IPS DF 6.9 (cell line): Measurements from ENCODE around the gene ZNF641.
"Not testable (repeated sequence)": the region's sequence is repeated elsewhere in the genome, so short reads cannot be mapped to it uniquely, and the experiment has no call there.

ENCODE experiments used
- DNase-seq: peaks from one replicate; pipeline ENCODE4 v3.0.0-alpha.2; 2013; ENCODE audit warnings: low read depth, low spot score
- H3K27ac ChIP-seq: one replicate; pipeline ENCODE4 v1.5.1; 2013; ENCODE audit warnings: low read length, control low read depth
- H3K27me3 ChIP-seq: 2 replicates; pipeline ENCODE4 v1.6.1; 2013; ENCODE audit warnings: mild to moderate bottlenecking, low read length; ENCODE audit not compliant: control insufficient read depth, insufficient read depth
- H3K36me3 ChIP-seq: 2 replicates; pipeline ENCODE4 v1.6.1; 2013; ENCODE audit warnings: low read length; ENCODE audit not compliant: control insufficient read depth, insufficient read depth
- H3K4me1 ChIP-seq: 2 replicates; pipeline ENCODE4 v1.6.1; 2013; ENCODE audit warnings: low read length; ENCODE audit not compliant: control insufficient read depth, insufficient read depth
- H3K4me3 ChIP-seq: 2 replicates; pipeline ENCODE4 v1.5.1; 2013; ENCODE audit warnings: mild to moderate bottlenecking, low read length
- H3K9me3 ChIP-seq: 2 replicates; pipeline ENCODE4 v1.6.1; 2013; ENCODE audit warnings: low read length, inconsistent platforms; ENCODE audit not compliant: control insufficient read depth, insufficient read depth
- WGBS: extraction: QIAGEN DNeasy Blood & Tissue Kit; methylation state at CpG from one replicate; pipeline ENCODE4 v1.1.7; 2013; ENCODE audit warnings: mixed read lengths, missing lambda C conversion rate; ENCODE audit not compliant: insufficient read length, insufficient coverage; 5-methylcytosine and 5-hydroxymethylcytosine counted together

Gene ZNF641

DNA sequence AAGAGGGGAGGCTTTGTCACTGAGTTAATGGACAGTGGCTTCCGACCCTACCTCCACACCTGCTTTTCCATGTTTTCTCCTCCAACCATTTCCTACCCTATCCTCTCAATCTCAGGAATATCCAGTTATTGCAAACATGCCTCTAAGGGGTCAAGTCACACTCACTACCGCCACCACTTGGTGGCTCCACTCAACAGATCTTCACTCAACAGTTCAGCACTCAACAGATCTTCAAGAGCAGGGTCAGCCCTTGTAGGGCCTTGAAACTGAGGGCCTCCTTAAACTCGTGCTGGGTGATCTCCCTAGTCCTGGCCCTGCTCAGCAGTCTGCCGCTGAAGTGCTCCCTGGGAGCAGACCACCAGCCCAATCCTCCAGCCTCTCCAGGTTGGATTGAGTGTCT, 14.2 kb downstream of the ZNF641 start:
- Histone ChIP-seq H3K36me3 (no peaks in the 10 kb centered on the region), H3K27me3 (no peaks in the 10 kb centered on the region), H3K9me3 (no peaks in the 10 kb centered on the region), H3K4me3 (no peak overlapping the region), H3K27ac (no peak overlapping the region), H3K4me1 (no peaks in the 10 kb centered on the region)
- peak; percentile 13 for DNase-seq
- no CpG with 5 or more reads among the region's 4 CpGs for WGBS

DNA sequence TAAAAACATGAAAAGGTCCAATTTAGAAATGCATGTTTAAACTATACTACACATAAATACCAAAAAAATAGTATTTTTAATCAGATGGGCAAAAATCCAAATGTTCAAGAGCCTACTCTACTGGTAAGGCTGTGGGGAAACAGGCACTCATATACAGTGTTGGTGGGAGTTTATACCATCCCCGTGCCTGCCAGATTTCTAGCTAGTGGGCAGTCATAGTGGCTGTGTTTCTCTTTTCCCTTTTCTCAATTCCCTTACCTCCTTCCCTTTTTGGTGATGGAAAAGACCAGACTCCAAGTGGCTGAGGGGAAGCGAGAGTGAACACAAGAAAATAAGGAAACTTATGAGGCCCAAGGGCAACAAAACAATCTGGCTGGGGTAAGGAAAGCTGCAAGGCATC, 14.7 kb downstream of the ZNF641 start:
- H3K36me3 ChIP-seq = no peaks in the 10 kb centered on the region
- no peak overlapping the region for H3K27ac ChIP-seq
- no peaks in the 10 kb centered on the region for H3K4me1 ChIP-seq
- no peaks in the 10 kb centered on the region for H3K27me3 ChIP-seq
- H3K9me3 ChIP-seq = no peaks in the 10 kb centered on the region
- DNase-seq = no peak
- no CpG with 5 or more reads among the region's 2 CpGs for WGBS
- no peak overlapping the region for H3K4me3 ChIP-seq

DNA sequence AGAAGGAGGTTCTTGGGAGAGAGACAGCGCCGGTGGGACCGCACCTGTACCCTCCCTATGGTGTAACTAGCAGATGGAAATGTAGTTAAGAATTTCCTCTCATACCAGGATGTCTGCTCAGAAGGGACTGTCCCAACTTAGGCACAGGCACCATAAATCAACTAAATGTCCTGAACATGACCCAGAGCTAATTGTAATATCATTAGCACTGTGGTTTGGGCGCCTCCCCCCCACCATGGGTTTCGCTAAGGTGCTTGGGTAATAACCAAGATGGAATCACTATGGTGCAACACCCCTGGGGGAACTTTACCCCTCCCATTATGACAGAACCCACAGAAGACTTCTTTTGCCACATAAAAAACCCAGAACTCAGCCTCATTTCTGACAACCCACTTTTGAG, 15.9 kb downstream of the ZNF641 start:
- Histone ChIP-seq H3K27me3 (no peaks in the 10 kb centered on the region), H3K27ac (no peak overlapping the region), H3K4me1 (no peaks in the 10 kb centered on the region), H3K4me3 (no peak overlapping the region), H3K9me3 (no peaks in the 10 kb centered on the region), H3K36me3 (no peaks in the 10 kb centered on the region; the same call in 1 of the 2 replicates)
- DNase-seq = no peak
- no CpG with 5 or more reads among the region's 5 CpGs for WGBS

- WGBS = no CpG with 5 or more reads among the region's 26 CpGs
- not testable (repeated sequence) for H3K4me1 ChIP-seq, DNase-seq, H3K36me3 ChIP-seq, H3K27me3 ChIP-seq, H3K27ac ChIP-seq, H3K9me3 ChIP-seq, H3K4me3 ChIP-seq
Measured at GRCh38 chr12:48333680-48334079, 17.0 kb downstream of the ZNF641 start.

DNA sequence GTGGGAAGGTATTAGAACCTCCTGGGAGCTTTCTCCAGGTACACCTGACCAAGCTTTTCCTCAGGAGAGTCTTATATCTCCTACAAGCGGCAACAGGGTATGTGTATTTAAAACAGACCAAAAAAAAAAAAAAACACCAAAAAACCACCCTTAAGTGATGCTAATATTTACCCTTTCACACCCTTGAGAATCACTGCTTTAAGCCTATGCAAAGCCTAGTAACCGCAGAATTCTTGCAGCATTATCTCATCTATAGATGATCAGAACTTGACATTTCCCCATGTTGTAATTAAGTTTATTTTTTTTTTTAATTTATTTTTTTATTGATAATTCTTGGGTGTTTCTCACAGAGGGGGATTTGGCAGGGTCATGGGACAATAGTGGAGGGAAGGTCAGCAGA, 19.3 kb downstream of the ZNF641 start:
- Histone ChIP-seq H3K4me1 (no peaks in the 10 kb centered on the region), H3K27me3 (no peaks in the 10 kb centered on the region), H3K4me3 (no peak overlapping the region), H3K36me3 (no peaks in the 10 kb centered on the region; the same call in 1 of the 2 replicates), H3K27ac (no peak overlapping the region), H3K9me3 (peaks cover 1% of the 10 kb centered on the region; the same call in 1 of the 2 replicates)
- no peak for DNase-seq
- no CpG with 5 or more reads among the region's 2 CpGs for WGBS

DNA sequence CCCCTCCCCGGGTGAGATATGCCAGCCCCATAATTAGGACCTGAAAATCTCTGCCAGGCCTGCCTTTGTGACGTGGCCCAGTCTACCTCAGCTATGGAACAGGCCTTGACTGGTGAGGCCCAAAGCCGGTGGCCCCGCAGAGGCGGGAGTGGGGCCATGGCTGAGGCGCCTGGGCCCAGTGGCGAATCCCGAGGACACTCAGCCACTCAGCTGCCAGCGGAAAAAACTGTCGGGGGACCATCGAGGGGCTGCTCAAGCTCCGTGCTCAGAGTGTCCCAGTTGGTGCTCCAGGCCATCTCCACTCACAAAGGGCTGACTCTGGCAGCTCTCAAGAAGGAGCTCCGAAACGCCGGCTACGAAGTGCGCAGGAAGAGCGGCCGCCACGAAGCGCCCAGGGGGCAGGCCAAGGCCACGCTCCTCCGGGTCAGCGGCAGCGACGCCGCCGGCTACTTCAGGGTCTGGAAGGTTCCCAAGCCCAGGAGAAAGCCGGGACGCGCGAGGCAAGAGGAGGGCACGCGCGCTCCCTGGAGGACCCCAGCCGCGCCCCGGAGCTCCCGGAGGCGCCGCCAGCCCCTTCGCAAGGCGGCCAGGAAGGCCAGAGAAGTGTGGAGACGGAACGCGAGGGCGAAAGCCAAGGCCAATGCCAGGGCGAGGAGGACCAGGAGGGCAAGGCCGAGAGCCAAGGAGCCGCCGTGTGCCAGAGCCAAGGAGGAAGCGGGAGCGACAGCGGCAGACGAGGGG, 21.4 kb downstream of the ZNF641 start:
- Histone ChIP-seq H3K36me3 (no peaks in the 10 kb centered on the region; the same call in 1 of the 2 replicates), H3K27me3 (no peaks in the 10 kb centered on the region), H3K4me3 (no peak overlapping the region), H3K4me1 (no peaks in the 10 kb centered on the region), H3K27ac (no peak overlapping the region), H3K9me3 (peaks cover 1% of the 10 kb centered on the region; the same call in 1 of the 2 replicates)
- no peak for DNase-seq
- WGBS = no CpG with 5 or more reads among the region's 55 CpGs

DNA sequence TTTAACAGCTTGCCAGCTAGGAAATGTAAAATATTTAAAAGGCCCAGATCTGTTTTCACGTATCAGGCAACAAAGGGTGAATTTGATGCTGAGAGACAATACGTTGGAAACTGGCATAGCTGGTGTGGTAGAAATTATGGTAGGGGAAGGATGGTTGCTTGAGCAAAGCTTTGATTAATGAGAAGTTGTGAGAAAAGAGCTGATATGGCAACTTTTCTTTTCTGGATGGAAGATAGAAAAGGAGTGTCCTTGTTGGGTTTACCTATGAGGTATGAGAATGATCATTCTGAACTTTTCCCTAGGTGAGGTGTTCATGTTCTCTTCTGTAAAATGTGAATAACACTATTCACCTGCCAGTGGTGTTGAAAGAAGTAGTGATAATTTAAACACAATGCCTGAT, 34.2 kb downstream of the ZNF641 start:
- no peaks in the 10 kb centered on the region for H3K27me3 ChIP-seq
- no CpG with 5 or more reads among the region's 2 CpGs for WGBS
- H3K4me1 ChIP-seq = no peaks in the 10 kb centered on the region
- DNase-seq = no peak
- H3K4me3 ChIP-seq = no peak overlapping the region
- no peak overlapping the region for H3K27ac ChIP-seq
- H3K36me3 ChIP-seq = no peaks in the 10 kb centered on the region
- no peaks in the 10 kb centered on the region; the same call in 1 of the 2 replicates for H3K9me3 ChIP-seq

GRCh38 chr12:48311313-48311712, 39.4 kb downstream of the ZNF641 start:
- no peaks in the 10 kb centered on the region for H3K4me1 ChIP-seq
- H3K9me3 ChIP-seq = no peaks in the 10 kb centered on the region
- no CpG with 5 or more reads among the region's 3 CpGs for WGBS
- no peak overlapping the region for H3K27ac ChIP-seq
- DNase-seq = no peak
- H3K4me3 ChIP-seq = no peak overlapping the region
- no peaks in the 10 kb centered on the region for H3K36me3 ChIP-seq
- H3K27me3 ChIP-seq = no peaks in the 10 kb centered on the region

GRCh38 chr12:48307269-48307668, 43.5 kb downstream of the ZNF641 start:
- Histone ChIP-seq H3K9me3 (no peaks in the 10 kb centered on the region), H3K4me3 (no peak overlapping the region), H3K27ac (no peak overlapping the region), H3K36me3 (no peaks in the 10 kb centered on the region), H3K27me3 (no peaks in the 10 kb centered on the region), H3K4me1 (no peaks in the 10 kb centered on the region)
- DNase-seq = no peak
- WGBS = no CpG with 5 or more reads among the region's 13 CpGs

DNA sequence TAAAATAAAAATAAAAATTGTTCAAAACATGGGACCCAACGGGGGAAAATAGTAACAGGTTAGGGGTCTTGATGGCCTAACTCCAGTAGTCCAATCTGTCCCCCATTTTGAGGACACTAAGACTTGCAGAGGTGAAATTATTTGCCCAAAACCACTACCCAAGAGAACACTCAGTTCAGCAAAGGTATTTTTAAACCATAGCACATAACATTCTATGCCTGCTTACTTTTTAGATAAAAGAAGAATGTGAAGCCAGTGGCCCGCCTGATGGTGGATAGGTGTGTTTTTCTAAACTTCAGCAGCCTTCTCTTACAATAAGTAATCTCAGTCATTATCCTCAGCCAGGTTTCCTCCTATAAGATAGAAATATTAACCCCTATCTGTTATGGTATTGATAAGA, 45.5 kb downstream of the ZNF641 start:
- Histone ChIP-seq H3K27ac (no peak overlapping the region), H3K9me3 (no peaks in the 10 kb centered on the region), H3K4me3 (no peak overlapping the region), H3K4me1 (no peaks in the 10 kb centered on the region), H3K36me3 (no peaks in the 10 kb centered on the region), H3K27me3 (no peaks in the 10 kb centered on the region)
- DNase-seq = no peak
- WGBS = no CpG with 5 or more reads among the region's 2 CpGs
